Measurements from ENCODE around the gene DLX4.

Gene DLX4

DNA sequence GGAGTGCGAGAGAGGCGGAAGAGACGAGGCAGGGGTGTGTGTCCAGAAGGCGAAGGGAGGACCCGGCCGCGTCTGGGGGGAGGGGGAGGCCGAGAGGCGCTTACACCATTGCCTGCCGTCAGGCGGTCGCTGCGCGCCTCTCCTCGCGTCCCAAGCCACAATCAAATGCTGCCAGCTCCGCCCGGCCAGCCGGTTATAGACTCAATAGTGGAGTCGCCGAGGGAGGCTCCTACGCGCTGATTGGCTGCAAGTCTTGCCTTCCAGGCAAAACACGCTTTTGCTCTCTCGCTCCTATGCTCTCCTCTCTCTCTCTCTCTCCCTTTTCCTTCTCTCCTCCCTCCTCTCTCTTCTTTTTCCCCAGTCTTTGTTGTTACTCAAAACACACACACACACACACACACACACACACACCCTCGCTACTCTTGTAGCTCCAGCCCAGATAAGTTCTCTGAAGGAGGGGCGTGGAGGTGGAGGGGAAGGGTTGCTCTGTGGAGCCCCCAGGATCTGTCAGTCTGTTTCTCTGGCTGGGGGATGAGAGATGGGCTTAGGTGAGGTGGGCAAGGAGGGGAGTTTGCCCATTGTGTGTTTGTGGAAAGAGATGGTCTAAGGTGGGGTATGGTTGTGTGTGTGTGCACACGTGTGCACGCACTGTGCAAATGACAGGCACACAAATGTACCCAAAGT, 26.2 kb downstream of the DLX4 start, which contains the start of gene DLX3:
DLX3 (minus strand) TSS at position 170 of the 684 bp plus-strand sequence. CDS start 226 bp downstream, outside the sequence.
- no peaks in the 10 kb centered on the region for H3K36me3 ChIP-seq (ENCODE audit: control insufficient read depth, insufficient read depth, low read length)
- peaks cover 91% of the 10 kb centered on the region for H3K27me3 ChIP-seq (ENCODE audit: control insufficient read depth, insufficient read depth, low read length)
- H3K9ac ChIP-seq (ENCODE audit: low read depth, low read length): no peak within 1 kb of the TSS
- H3K9me3 ChIP-seq (ENCODE audit: control insufficient read depth, insufficient read depth, low read length): no peaks in the 10 kb centered on the region
- peaks cover 10% of the 10 kb centered on the region; the same call in 1 of the 2 replicates for H3K4me1 ChIP-seq (ENCODE audit: control insufficient read depth, insufficient read depth, low read length)
- H3K27ac ChIP-seq (ENCODE audit: low read depth, low read length): no peak within 1 kb of the TSS
- peak within 1 kb of the TSS; percentile 53 for H3K4me3 ChIP-seq (ENCODE audit: low read depth, low read length)

DNA sequence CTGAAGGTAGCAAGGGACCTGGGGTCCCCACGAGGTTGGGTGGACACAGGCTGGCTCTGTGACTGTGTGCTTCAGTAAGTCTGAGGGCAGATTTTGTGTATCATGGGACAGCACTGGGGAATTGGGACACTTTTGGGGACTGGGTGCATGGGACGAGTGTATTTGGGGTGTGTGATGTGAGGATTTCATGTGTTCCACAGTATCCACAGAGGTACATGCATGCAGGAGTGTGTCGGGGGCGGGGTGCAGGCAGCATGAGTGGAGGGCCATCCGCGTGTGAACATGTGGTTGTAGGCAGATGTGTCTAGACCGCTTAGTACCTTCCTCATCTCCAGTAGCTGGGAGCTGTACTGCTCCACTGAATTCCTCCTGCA, 27.1 kb downstream of the DLX4 start:
- H3K9ac ChIP-seq (ENCODE audit: low read depth, low read length): no peak overlapping the region
- no peak overlapping the region for H3K27ac ChIP-seq (ENCODE audit: low read depth, low read length)
- no peaks in the 10 kb centered on the region for H3K9me3 ChIP-seq (ENCODE audit: control insufficient read depth, insufficient read depth, low read length)
- H3K4me1 ChIP-seq (ENCODE audit: control insufficient read depth, insufficient read depth, low read length): peaks cover 10% of the 10 kb centered on the region; the same call in 1 of the 2 replicates
- H3K36me3 ChIP-seq (ENCODE audit: control insufficient read depth, insufficient read depth, low read length): no peaks in the 10 kb centered on the region
- H3K27me3 ChIP-seq (ENCODE audit: control insufficient read depth, insufficient read depth, low read length): peaks cover 91% of the 10 kb centered on the region
- H3K4me3 ChIP-seq (ENCODE audit: low read depth, low read length): no peak overlapping the region

DNA sequence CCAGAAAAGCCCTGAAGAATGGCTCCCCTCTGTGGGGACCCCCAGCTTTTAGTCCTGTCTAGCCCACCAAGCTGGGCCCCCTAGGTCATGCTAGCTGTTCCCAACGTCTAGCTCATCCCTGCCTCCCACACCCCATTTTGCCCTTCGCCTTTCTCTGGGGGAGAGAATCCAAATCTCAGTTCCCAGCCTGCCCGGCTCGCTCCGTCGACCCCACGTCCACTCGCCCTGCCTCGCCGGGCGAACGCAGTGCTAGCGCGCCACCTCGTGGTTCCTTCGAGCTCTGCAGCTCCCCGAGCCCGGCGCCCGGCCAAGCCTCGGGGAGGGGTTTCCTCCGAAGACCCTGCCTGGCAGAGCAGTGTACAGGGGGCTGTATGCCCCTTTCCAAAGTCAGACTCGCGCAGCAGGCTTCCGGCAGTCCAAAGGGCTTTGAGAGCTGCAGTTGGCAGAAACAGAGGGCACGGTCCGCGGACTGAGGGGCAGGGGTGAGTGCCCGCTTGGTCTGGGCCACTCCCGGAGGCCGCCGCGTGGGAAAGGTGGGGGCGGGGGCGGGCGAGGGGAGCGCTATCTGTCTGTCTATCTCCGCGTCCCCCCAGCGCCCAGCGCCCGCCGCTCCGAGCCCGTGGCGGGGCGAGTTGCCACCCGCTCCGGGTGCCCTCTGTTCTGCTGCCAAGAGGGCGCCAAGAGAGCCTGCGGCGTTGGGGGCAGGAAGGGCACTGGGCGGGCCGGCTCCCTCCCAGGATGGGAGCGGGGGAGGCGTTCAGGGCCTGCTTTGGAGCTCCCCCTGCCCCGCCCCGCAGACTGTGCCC, 27.7 kb downstream of the DLX4 start:
- no peak overlapping the region for H3K9ac ChIP-seq (ENCODE audit: low read depth, low read length)
- no peak overlapping the region for H3K27ac ChIP-seq (ENCODE audit: low read depth, low read length)
- peaks cover 91% of the 10 kb centered on the region for H3K27me3 ChIP-seq (ENCODE audit: control insufficient read depth, insufficient read depth, low read length)

DNA sequence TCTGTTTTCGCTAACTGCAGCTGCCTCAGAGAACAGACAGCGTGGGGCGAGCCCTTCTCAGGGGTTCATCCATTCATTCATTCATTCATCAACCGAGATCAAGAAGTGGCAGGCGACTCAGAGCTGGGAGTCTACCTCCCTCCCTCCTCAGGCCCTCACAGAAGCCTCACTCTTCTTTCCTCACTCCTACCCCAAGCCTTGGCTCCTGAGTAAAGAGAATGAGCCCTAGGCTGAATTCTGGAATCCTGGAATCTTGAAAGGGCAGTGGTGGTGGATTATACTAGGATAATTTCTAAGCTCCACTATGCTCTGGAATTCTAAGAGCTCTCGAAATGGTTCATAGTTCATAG, 28.3 kb downstream of the DLX4 start:
- Histone ChIP-seq H3K36me3 (ENCODE audit: control insufficient read depth, insufficient read depth, low read length) (no peaks in the 10 kb centered on the region), H3K4me3 (ENCODE audit: low read depth, low read length) (peak overlapping the region; percentile 58; the same call in 1 of the 2 replicates), H3K4me1 (ENCODE audit: control insufficient read depth, insufficient read depth, low read length) (peaks cover 10% of the 10 kb centered on the region; the same call in 1 of the 2 replicates), H3K9ac (ENCODE audit: low read depth, low read length) (no peak overlapping the region), H3K27ac (ENCODE audit: low read depth, low read length) (no peak overlapping the region), H3K9me3 (ENCODE audit: control insufficient read depth, insufficient read depth, low read length) (no peaks in the 10 kb centered on the region), H3K27me3 (ENCODE audit: control insufficient read depth, insufficient read depth, low read length) (peaks cover 90% of the 10 kb centered on the region)

More for the DNA sequence above, 27.7 kb downstream of the DLX4 start:
- peak overlapping the region; percentile 58 for H3K4me3 ChIP-seq (ENCODE audit: low read depth, low read length)
- no peaks in the 10 kb centered on the region for H3K9me3 ChIP-seq (ENCODE audit: control insufficient read depth, insufficient read depth, low read length)
- H3K4me1 ChIP-seq (ENCODE audit: control insufficient read depth, insufficient read depth, low read length): peaks cover 10% of the 10 kb centered on the region; the same call in 1 of the 2 replicates
- H3K36me3 ChIP-seq (ENCODE audit: control insufficient read depth, insufficient read depth, low read length): no peaks in the 10 kb centered on the region

DNA sequence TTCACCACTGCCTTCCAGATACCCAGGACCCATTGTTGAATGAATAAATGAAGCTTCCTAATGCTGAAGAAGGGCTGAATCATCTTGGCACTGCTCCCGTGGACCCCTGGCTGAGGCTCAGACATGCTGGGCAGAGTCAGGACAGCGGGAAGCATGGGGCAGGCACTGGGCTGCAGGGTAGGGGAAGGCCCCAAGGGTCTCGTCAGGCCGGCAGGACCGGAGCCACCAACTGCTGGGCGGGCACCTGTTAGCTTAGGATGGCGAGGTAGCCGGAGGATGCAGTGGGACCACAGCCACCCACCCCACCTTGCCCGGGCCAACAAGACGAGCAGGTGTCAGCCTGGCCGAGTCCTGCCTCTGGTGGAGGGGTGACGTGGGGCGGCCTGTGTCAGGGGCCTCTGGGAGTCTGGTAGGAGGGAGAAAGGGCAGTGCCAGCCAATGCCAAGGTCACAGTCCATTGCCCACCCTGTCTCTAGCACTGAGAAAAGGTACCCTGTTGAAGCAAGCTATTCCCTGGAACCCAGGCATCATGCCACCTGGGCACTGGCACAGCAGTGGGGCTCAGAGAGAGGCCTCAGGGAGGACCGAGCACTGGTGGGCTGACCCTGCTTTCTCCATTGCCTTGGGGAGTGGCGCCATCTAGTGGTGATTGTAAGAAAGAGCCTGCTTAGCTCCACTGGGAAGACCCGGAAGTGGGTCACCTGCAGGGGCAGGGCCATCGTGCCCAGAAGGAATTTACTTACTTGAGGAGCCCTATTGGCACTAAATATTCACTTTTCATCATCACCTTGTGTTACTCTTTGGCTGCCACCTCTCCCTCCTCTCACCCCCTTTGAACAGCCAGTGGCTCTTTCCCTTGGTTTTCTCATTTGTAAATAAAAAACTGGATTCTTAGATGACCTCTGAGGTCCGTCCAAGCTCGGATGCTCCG, 29.0 kb downstream of the DLX4 start:
- no peak overlapping the region for H3K4me3 ChIP-seq (ENCODE audit: low read depth, low read length)
- no peaks in the 10 kb centered on the region for H3K9me3 ChIP-seq (ENCODE audit: control insufficient read depth, insufficient read depth, low read length)
- peaks cover 10% of the 10 kb centered on the region; the same call in 1 of the 2 replicates for H3K4me1 ChIP-seq (ENCODE audit: control insufficient read depth, insufficient read depth, low read length)
- H3K27me3 ChIP-seq (ENCODE audit: control insufficient read depth, insufficient read depth, low read length): peaks cover 86% of the 10 kb centered on the region
- H3K9ac ChIP-seq (ENCODE audit: low read depth, low read length): no peak overlapping the region
- no peak overlapping the region for H3K27ac ChIP-seq (ENCODE audit: low read depth, low read length)
- no peaks in the 10 kb centered on the region for H3K36me3 ChIP-seq (ENCODE audit: control insufficient read depth, insufficient read depth, low read length)

DNA sequence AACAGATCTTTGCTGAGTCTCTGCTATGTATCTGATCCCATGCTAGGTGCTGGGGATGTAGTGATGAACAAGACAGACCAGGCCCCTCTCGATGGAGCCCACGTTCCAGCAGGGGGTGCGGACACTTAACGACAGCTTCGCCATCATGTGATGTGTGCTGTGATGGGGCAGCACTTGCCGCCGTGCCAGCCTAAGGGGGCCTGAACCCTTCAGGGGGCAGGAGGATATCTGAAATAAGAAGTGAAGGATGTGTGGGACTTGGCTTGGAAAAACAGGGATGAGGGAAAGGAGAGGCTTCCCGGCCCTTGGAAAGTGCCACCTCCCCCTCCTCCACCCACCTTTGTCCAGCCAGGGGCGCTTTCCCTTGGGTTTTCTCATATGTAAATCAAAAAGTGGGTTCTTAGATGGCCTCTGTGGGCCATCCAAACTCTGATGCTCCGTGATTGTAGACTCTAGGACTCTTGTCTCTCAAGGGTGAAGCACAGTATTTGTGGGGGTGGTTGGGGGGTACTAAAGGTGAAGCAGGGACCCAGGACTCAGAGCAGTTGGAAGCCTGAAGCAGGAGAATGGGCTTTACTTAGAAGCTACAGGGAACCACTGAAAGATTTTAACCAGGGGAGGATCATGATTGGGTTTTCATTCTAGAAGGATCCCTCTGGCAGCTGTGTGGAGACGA, 30.0 kb downstream of the DLX4 start:
- H3K4me1 ChIP-seq (ENCODE audit: control insufficient read depth, insufficient read depth, low read length): peaks cover 8% of the 10 kb centered on the region; the same call in 1 of the 2 replicates
- no peak overlapping the region for H3K4me3 ChIP-seq (ENCODE audit: low read depth, low read length)
- H3K36me3 ChIP-seq (ENCODE audit: control insufficient read depth, insufficient read depth, low read length): no peaks in the 10 kb centered on the region
- no peak overlapping the region for H3K27ac ChIP-seq (ENCODE audit: low read depth, low read length)
- H3K27me3 ChIP-seq (ENCODE audit: control insufficient read depth, insufficient read depth, low read length): peaks cover 77% of the 10 kb centered on the region
- H3K9ac ChIP-seq (ENCODE audit: low read depth, low read length): no peak overlapping the region
- H3K9me3 ChIP-seq (ENCODE audit: control insufficient read depth, insufficient read depth, low read length): no peaks in the 10 kb centered on the region

DNA sequence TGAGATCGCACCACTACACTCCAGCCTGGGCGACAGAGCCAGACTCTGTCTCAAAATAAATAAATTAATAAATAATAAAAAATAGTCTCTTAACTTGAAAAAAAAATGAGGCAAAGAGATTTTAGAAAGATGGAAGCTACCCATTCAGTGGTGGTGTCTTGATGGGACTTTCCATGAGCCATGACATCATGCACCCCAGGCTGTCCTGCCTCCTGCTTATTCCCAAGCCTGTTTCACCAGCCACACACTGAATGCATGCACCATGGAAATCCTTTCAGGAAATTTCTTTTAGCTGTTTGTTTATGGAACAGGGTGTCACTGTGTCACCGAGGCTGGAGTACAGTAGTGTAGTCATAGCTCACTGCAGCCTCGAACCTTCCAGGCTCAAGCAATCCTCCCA, 34.9 kb downstream of the DLX4 start:
- H3K36me3 ChIP-seq (ENCODE audit: control insufficient read depth, insufficient read depth, low read length): no peaks in the 10 kb centered on the region
- peaks cover 39% of the 10 kb centered on the region for H3K27me3 ChIP-seq (ENCODE audit: control insufficient read depth, insufficient read depth, low read length)
- H3K27ac ChIP-seq (ENCODE audit: low read depth, low read length): no peak overlapping the region
- H3K4me1 ChIP-seq (ENCODE audit: control insufficient read depth, insufficient read depth, low read length): no peaks in the 10 kb centered on the region
- no peak overlapping the region for H3K4me3 ChIP-seq (ENCODE audit: low read depth, low read length)
- H3K9ac ChIP-seq (ENCODE audit: low read depth, low read length): no peak overlapping the region
- H3K9me3 ChIP-seq (ENCODE audit: control insufficient read depth, insufficient read depth, low read length): no peaks in the 10 kb centered on the region

DNA sequence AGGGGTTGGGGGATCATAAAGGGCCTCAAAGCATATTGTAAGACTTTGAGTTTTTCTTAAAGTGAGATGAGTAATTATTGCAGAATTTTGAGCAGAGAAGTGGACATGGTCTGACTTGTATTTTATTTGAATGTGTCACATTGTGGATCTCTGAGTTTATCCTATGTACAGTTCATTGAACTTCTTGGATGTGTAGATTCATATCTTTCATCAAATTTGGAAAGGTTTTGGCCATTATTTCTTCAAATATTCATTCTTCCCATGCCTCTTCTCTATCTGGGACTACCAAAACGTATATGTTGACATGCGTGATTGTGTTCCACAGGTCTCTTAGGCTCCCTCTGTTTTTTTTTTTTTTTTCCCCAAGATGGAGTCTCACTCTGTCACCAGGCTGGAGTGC, 40.3 kb downstream of the DLX4 start:
- H3K9me3 ChIP-seq (ENCODE audit: control insufficient read depth, insufficient read depth, low read length): no peaks in the 10 kb centered on the region
- peaks cover 4% of the 10 kb centered on the region; the same call in 1 of the 2 replicates for H3K27me3 ChIP-seq (ENCODE audit: control insufficient read depth, insufficient read depth, low read length)
- H3K4me1 ChIP-seq (ENCODE audit: control insufficient read depth, insufficient read depth, low read length): no peaks in the 10 kb centered on the region
- no peak overlapping the region for H3K9ac ChIP-seq (ENCODE audit: low read depth, low read length)
- no peak overlapping the region for H3K27ac ChIP-seq (ENCODE audit: low read depth, low read length)
- H3K36me3 ChIP-seq (ENCODE audit: control insufficient read depth, insufficient read depth, low read length): no peaks in the 10 kb centered on the region
- no peak overlapping the region for H3K4me3 ChIP-seq (ENCODE audit: low read depth, low read length)

DNA sequence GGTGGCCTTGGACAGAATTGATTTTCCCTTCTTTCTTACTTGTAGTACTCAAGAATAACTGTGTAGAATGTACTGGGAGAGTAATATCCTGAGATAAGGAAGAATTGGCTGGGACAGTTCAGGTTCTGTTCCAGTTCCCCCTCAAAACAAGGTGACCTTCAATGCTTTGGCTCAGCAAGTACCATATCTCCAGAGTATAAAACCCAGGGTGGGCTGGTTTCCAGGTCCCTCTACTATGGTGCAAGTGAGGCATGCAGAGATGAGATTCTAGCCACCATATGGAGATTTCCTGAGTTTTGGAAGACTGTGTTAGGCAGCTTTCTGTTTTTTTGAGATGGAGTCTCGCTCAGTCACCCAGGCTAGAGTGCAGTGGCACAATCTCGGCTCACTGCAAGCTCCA, 44.1 kb downstream of the DLX4 start:
- H3K9me3 ChIP-seq (ENCODE audit: control insufficient read depth, insufficient read depth, low read length): peaks cover 5% of the 10 kb centered on the region; the same call in 1 of the 2 replicates
- H3K9ac ChIP-seq (ENCODE audit: low read depth, low read length): no peak overlapping the region
- peaks cover 3% of the 10 kb centered on the region; the same call in 1 of the 2 replicates for H3K27me3 ChIP-seq (ENCODE audit: control insufficient read depth, insufficient read depth, low read length)
- no peak overlapping the region for H3K4me3 ChIP-seq (ENCODE audit: low read depth, low read length)
- no peaks in the 10 kb centered on the region for H3K36me3 ChIP-seq (ENCODE audit: control insufficient read depth, insufficient read depth, low read length)
- no peaks in the 10 kb centered on the region for H3K4me1 ChIP-seq (ENCODE audit: control insufficient read depth, insufficient read depth, low read length)
- H3K27ac ChIP-seq (ENCODE audit: low read depth, low read length): no peak overlapping the region

DNA sequence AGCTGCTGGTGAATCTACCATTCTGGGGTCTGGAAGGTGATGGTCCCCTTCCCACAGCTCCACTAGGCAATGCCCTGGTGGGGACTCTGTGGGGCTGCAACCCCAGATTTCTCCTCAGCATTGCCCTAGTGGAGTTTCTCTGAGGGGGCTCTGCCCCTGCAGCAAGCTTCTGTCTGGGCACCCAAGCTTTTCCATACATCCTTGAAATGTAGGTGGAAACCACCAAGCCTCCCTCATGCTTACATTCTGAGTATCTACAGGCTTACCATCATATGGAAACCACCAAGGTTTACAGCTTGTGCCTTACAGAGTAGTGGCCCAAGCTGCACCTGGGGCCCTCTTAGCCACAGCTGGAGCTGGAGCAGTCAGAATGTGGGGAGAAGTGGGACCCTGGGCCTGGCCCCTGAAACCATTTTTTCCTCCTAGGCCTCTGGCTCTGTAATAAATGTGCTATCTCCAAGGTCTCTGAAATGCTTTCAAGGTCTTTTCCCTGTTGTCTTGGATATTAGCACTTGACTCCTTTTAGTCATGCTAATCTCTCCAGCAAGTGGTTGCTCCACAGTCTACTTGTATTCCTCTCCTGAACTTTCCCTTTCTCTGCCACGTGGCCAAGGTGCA, 45.6 kb downstream of the DLX4 start:
- Histone ChIP-seq H3K9ac (ENCODE audit: low read depth, low read length) (no peak overlapping the region), H3K27me3 (ENCODE audit: control insufficient read depth, insufficient read depth, low read length) (no peaks in the 10 kb centered on the region), H3K9me3 (ENCODE audit: control insufficient read depth, insufficient read depth, low read length) (peaks cover 5% of the 10 kb centered on the region; the same call in 1 of the 2 replicates), H3K4me1 (ENCODE audit: control insufficient read depth, insufficient read depth, low read length) (no peaks in the 10 kb centered on the region), H3K27ac (ENCODE audit: low read depth, low read length) (no peak overlapping the region), H3K4me3 (ENCODE audit: low read depth, low read length) (no peak overlapping the region), H3K36me3 (ENCODE audit: control insufficient read depth, insufficient read depth, low read length) (no peaks in the 10 kb centered on the region)

Data from HUES48 (cell line).